HG02938 (cell line): ENCODE results near the gene PTPRR.
A peak's percentile ranks its signal among the peaks of the same experiment; 100 is the strongest.

Experiments
- ATAC-seq: cut with Tn5 transposase; IDR thresholded peaks from one replicate; pipeline ENCODE4 v1.9.1; 2021; ENCODE audit warnings: mild to moderate bottlenecking, moderate library complexity; ENCODE audit not compliant: unreplicated experiment

PTPRR gene

DNA sequence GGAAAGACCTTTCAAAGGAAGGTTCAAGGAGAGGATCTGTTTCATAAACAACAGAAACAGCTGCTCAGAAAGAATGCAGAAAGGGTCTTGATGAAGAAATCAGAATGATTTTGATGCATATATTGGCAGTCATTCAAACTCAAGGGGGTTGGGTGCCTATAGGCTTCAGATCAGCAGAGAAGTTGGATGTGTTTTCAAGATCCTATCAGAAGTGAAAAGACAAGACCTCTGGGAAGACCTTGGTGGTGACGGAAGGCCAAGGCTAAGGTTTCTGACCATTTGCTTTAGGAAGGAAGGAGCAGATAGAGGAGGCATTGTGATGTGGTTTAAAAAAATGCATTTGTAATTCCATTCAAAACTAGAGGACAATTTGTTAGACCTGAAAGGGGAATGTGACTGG lies 268.1 kb downstream of the PTPRR start:
- no peak for ATAC-seq

DNA sequence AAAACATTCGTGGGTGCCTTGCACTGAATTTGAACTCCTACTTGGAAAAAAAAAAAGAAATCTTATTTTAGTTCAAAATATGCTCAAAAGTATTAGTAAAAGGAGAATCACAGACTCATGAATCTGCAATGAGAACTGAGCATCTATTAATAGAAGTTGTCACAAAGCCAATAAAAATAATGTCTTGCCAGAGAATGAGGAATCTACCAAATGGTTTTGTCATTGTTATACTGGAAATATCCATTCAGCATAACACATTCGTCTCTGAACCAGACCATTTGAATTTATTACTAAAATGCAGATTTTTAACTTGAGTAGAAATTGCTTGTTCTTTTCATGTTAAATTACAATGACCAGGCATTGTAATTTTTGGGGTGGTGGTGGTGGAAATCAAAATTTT lies 271.7 kb downstream of the PTPRR start:
- ATAC-seq = no peak

DNA sequence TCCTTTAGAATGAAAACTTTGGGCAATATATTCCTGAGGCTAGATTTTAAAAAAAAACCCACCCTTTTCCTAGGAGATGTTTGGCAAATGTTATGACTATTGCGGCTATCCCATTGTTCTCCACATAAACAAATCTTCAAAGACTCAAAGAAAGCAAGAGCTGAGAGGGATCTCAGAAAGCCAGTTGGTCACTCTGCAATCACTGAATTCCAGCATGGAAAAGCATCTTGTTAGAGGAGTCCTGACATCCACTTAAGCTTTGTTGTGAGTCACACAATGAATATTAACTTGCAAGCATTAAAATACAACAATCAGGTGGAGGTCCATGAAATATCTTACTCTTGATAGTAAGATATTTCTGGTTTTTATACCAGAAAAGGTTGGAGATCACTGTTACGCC lies 272.3 kb downstream of the PTPRR start:
- no peak for ATAC-seq

DNA sequence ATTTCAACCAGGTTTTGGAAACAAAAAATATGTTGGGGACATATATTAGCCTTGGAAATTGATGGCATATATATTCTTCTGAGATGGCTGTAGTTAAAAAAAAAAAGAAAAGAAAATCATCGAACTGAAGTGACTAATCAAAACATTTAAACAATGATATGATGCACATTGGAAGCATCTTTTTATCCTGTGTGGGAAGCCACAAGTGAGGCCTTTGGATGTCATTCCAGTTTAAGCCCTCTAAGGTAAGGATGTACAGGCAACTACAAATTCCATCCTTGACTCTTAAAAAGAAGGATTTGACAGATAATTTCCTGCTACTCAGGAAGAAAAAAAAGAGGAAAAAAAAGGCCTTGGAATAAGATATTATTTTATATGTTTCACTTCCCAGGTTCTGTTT lies 273.7 kb downstream of the PTPRR start:
- ATAC-seq = no peak

DNA sequence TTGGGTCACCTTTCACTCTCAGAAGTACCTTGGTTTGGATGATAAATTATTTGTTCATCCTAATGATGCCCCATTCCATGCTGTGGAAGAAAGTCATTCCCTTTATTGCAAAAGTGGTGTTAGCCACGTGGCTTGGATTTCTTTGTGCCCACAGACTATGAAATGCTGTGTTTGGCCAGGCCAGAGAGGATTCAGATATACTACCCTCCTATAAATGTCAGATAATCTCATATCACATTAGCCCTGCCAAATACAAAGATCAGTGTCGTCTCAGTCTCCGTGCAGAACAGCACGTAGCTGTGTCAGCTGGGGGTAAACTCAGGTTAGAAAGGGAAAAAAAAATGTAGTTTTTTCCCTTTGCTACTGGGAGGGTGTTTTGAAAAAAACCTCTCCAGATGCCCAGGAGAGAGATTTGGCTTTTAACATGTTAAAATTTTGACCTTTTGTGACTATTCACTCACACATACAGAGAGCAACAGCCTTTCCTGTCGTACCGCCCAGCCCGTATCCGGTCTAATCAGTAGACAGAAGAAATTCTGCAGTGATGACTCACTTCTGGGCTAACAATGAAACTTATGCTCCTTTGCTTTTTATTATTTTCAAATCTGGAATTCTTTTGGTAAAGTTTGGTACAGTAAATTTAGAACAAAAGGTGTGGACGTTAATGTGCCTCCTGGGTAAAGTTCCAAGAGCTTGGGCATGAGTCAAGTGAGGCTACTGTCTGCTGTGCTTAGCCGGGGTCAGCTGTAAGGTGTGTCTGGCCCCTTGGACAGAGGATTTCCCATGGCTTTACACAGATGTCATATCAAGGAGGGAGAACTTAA lies 274.8 kb downstream of the PTPRR start:
- peak; percentile 69 for ATAC-seq

DNA sequence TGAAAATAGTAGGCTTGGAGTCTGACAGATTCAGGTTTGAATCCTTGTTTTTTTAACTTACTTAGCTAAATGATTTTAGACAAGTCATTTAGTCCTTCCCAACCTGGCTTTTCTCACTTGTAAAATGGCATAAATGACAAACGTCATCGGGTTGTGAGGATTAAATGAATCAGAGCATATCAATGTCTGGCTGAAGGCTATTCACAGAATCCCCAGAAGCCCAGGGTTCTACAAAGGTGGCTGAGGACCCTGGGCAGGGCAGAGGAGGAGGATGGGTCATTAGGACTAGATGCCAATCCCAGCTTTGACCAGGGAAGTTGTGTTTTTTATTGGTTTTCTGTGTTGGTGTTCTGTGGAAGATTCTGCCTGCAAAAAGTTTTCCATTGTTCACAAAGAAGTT lies 275.7 kb downstream of the PTPRR start:
- no peak for ATAC-seq

DNA sequence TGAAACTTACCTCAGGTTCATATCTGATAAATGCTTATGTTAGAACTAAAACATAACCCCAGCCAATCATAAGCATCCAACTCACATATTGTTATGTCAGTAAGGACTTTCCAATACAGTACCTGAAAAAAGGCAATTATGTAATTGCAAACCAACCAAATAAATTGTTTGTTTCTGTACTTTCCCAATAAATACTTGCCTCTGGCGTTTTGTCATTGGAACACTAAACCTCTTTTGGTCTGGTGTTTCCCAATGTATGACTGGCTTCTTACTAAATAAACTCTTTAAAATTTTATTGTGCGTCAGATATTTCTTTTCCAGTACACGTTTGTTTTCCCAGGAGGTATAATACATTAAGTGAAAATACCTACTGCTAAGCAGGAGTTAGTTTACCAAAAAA lies 276.6 kb downstream of the PTPRR start:
- no peak for ATAC-seq

DNA sequence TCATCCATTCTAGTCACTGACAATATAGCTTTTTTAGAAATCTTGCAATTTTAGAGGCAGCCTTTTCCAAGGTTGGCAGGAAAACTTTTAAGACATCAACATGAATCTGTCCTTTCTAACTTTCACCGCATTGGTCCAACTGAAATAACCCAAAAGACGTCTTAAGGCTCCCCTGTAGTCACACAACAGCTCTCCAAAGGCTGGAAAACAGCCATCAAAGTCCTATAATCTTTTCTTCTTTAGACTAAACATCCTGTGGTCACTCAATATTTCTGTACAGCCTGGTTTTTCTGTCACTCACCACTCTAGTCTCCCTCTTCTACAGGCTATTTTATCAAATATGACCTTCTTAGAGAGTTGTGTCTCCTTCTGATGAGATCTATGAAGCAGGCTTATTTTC lies 278.8 kb downstream of the PTPRR start:
- no peak for ATAC-seq

DNA sequence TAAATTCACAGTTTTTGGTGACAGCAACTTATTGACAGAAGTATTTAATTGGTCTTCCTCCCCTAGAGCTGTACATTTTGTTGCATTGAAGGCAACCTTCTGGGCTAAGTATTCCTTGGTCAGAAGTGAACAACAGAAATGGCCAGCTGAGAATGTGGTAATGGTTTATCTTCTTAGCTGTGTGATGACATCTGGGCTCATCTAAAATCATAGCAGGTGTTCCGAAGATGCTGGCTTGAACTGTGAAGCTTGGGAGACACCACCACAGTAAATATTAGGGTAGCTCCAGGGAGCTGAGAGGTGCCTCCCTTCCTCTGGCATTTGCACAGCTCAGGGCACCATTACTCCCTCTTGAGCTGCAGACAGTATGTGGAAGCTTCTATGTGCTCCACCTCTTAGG lies 279.6 kb downstream of the PTPRR start:
- ATAC-seq = no peak

DNA sequence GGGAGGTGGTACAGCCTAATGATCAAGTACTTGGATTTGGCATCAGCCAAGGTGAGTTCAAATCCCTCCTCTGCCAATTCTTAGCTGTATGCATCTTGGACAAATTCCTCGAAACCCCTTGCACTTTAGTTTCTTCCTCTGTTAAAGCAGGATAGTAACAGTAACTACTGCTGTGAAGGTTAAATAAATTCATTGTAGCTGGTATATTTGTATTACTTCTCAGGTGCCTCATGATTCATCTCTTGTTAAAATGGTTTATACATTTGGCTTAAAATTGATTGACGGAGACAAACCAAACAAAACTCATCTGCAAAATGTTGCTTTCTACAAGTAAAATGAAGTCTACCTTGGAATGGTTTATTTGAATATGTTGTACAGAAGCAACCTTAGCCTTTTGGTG lies 281.0 kb downstream of the PTPRR start:
- ATAC-seq = no peak

DNA sequence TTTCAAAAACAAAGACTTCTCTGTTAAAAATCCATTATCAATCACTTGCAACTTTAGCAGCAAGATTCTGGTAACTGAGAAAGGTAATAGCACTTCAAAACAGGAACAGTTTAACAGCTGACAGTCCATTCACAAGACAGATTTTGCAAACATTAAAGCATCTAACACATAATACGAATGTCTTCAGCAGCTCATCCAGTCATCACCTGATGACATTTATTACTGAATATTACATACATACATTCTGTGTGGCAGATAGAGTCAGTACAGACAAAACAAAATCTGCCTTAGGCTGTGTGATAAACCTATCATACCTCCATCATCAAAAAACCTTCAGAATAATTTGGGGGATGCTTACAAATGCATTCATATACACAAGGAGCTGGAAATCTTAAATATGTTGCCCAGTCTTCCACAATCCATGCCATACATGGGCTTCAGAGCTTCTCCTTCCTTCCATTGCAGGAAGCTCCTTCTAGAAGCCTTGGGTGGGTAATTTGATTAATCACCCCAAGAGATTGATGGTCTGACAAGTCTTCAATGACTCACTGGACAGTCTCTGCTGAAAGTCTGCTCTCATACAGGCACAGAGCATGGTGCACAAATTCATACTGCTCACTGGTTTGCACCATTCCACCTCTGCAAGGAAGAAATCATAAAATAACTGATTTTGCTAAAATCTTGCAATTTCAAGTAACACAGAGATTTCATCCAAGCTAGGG lies 281.7 kb downstream of the PTPRR start:
- ATAC-seq = no peak

DNA sequence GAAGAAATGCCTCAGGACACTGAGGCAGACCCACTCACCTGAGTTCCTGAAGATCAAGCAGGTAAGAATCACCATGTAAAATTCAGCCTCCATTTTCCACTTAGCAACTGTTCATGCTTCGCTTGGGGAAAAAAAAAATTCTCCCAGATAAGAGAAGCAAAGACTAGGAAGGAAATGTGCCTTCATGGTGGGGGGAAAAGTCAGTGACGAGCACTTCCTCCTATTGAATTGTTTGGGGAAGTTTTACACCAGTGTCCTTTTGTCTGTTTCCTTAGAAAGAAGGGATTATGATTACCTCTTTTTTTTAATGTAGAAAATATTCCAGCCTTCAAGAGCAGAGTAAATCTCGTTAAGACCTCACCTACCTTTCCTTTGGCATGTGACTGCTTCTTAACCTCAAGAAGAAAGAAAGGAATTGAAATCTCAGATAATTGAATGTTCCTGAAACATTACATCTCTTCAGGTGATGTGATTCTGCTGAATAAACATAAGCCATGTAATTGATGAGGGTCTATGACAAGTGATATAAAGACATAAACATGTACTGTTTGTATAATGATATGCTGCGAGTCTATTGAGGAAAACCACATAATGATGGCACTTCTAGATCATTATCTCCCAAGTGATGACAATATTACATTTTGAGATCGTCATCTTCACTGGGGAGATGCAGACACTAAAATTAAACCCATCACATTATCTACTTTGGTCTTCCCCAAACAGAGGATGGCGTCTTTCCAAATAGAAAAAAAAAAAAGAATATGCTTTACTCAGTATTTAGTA lies 283.0 kb downstream of the PTPRR start, which contains the start of gene PTPRB:
PTPRB (minus strand) TSS at position 127 of the 783 bp plus-strand sequence; CDS start at position 93, 34 bp downstream.
- no peak for ATAC-seq

DNA sequence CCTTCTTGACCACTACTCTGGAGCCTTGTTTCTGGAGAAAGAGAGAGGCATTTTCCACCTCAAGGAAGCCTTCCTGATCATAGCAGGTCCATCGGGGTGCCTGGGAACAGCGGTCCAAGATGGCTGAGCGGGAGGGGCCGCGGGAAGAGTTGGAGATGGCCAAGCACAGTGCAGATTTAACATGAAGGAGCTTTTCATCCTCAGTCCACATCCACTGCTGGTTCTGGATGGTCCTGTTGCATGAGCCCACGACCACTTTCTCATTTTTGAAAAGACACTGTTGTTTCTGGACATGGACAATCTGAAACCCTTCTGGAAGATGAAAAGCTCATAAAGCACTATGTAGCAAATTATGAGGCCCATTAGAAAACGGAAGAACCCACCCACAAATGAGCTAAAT lies 284.8 kb downstream of the PTPRR start:
- no peak for ATAC-seq

DNA sequence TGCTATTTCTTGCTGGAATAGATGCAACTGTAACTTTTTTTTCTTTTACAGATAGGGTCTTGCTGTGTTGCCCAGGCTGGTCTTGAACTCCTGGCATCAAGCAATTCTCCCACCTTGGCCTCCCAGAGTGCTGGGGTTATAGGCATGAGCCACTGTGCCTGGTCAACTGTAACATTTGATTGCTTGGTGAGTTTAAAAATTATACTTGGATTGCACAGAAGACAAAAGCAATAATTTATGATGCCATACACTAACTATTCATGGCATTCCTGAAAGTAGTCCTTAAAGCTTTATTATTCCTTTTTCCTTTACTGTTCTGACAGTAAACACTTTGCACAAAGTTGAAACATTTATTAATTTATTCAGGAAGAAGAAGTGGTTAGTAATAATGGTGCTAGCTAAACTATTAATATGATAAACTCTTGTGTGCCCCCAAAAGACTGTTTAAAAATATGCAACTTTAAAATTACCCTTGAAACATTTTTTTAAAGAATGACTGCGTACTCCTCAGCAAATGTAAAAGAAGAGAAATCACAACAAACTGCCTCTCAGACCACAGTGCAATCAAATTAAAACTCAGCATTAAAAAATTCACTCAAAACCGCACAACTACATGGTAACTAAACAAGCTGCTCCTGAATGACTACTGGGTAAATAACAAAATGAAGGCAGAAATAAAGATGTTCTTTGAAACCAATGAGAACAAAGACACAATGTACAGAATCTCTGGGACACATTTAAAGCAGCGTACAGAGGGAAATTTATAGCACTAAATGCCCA lies 291.6 kb downstream of the PTPRR start:
- no peak for ATAC-seq

DNA sequence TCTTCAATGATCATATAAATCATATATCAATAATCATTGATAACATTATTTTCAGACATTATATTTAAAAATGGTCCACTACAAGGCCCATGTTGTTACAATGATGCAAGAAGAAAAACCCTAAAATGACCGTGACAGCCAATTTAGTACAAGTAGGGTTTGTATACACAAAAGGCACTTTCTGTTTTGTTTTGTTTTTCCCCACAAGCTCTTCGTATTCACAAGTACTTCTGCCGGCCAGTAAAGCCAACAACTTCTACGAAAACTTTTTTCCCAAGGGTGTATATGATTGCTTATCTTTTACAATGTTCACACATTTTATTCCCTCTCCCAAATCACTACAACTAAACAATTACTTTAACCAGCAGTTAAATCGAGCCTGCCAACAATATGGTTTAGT lies 292.9 kb downstream of the PTPRR start:
- no peak for ATAC-seq

DNA sequence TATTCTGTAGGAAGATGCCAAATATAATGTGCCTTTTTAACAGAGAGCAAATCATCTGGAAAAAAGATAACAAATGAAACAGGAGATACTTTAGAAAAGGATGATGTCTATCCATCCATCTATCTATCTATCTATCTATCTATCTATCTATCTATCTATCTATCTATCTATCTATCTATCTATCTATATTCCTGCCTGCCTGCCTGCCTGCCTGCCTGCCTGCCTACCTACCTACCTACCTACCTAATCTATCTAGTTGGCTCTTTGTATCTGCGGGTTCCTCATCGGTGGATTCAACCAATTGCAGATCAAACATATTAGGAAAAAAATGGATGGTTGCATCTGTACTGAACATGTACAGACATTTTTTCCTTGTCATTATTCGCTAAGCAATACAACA lies 294.4 kb downstream of the PTPRR start:
- no peak for ATAC-seq

DNA sequence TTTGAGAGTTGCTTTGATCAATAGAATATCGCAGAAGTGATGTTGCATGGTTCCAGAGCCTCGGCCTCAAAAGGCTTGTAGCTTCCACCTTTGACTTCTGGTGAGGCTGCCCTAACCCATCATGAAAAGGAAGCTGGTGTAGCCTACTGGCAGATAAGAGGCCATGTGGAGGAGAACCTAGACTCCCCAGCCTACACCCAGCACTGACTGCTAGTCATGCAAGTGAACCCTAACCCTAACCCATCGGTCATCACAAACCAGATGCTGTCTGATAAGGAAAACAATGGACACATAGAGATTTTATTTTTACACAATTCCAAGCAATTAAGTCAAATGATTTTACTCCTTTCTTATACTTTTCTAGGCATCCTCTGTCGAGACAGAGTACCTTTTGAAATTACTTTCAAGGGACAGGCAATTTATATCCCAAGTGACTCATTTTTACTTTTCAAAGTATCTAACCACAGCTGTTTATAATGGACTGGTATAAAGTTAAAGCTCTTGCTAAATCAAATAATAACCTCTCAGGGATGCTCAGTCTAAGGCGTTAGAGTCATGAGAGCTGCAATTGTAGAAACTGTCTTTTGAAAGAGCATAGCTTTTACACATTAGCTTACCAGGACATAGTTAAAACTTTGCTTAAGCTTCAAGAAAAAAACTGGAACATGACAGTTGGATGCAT lies 300.9 kb downstream of the PTPRR start:
- ATAC-seq = no peak

DNA sequence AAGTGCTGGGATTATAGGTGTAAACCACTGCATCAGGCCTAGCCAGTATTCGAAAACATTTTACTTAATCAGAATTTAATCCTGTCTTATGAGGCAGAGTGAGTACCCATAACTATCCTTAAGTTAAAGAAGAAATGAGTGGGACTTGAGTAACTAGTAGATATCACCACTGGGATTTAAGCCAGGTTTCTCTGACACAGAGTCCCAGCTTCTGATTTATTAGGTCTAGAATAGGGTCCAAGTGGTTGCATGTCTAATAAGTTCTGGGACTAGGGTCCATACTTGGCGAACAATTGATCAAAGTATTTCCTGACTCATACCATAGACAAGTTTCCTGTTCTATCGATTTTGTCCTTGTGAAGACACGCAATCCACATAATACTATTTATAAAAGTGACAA lies 302.2 kb downstream of the PTPRR start:
- ATAC-seq = no peak

DNA sequence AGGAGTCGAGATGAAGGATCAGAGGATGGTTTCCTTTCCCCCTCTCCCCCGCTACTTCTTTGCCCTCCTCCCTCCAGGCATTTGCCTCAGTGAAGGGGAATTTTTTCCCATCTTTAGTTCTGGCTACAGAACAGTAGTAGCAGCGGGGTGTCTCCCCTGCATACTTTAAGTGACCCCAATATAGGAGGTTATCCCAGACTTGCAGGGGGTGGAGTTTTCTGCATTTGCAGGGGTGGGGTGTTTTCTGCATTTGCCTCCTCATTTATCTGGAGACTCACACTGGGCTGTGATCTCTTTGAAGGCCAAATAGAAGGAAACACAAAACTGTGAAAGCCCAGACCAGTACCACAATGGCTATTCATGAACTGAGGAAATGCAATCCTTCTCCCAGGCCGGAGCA lies 303.1 kb downstream of the PTPRR start:
- ATAC-seq = no peak

DNA sequence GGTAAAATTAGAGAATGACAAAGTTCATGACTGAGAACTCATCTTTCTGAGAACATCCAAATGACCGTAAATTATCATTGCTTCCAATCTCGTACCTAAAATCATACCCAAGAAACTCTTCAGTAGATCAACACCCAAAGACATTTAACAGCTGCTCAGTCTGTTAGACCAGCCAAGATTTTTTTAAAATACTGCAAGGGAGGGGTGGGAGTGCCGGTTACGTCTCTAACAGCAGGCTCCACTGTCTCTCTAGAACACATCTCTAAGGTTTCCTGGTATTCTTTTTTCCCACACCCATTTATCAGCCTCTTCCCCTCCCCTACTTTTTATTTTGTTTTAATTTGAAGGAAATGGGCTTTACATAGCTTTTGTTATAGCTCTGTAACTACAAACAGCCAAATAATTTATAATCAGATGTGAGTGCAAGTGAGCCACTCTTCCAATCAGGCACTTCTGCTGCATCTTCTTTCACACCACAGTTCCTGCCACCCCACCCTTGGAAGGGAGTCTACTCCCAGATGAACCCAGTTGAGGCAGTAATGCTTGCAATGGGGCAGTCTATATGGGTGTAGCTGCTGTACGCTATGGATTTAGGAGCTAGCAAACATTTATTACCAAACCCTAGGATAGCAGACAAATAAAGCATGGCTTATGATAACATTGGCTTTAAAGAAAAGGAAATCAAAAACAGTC lies 305.2 kb downstream of the PTPRR start:
- no peak for ATAC-seq
